NCI-H1092 treated with DMSO at 0.1 percent for 48 hours (cell line): Measurements from ENCODE around the gene CPXM2.
A peak's percentile ranks its signal among the peaks of the same experiment; 100 is the strongest.

Source experiments
- DNase-seq: peaks from one replicate; lab custom pipeline; 2025; lab: John Stamatoyannopoulos, UW

The CPXM2 gene

DNA sequence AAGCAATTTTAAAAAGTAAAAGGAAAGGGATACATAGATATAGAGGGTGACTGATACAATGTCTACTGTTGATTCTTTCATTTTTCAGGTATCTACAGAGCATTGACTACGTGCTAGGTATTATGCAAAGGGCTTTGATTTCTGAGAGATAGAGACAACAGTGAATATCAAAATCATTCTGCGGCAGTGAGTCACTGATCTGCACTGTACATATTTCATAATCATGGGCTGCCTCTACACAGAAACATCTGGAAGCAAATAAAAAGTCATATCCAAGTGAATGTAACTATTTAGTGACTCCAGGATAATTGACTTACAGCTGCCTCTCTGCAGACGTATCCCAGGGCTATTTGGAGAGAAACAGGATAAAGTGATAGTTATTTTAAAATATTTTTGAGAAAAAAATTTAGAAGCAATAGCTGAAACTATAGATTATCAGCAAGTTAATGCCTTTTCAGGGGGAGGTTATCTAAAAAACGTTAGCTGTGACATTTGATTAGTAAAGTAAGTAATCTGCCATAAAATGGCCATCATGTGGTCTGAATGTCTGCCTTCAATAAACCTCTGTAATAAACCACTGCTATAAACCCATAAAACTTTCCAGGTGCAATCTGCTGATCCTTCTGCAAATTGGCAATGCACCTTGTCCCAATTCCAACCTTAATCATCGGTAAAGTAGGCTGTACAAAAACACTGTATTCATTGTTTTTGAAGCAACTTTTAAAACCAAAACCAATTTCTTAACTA, 43.7 kb downstream of the CPXM2 start:
- DNase-seq, result peak; percentile 12

DNA sequence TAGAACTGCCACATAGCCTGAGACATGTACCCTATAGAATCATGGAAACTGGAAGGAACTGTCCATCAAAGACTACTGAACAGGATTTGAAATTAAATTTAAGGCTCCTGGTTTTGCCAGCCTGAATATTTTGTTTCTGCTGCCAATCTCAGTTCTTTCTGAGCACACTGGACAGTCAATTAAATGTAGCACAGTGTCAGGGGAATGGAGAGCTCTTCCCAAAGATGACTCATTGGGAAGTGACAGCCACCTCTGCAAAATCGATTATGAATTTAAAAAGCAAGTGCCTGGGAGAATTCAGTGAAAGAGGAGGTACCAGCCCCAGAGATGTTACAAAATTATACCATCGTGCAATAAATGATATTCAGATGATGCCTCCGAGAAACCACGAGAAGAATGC, 47.8 kb downstream of the CPXM2 start:
- no peak for DNase-seq

DNA sequence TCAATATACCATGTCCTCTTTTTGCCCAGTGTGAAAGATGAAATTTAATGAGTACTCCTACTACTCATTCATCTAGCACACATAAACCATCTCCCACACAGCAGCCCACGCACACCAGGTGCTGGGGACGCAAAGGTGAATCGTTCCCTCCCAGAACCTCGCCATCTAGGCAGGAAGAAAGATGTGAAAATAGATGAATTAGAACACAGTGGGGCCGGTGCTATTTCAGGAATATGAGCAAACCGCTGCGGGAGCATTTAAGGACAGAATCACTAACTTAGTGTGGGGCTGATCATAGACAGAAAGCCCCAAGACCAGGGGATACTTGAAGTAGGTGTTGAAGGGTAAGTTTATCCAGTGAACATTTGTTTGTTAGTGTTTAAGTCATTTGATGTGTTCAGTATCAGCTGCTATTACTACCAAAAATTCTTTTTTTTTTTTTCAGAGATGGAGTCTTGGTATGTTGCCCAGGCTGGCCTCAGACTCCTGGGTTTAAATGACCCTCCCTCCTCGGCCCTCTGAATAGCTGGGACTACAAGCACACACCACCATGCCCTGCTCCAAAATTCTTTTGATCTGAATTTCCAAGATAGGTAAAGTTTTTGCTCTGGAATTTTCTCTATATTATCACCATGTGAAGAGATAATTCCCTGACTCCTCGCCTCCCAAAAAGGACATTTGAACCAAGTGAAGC, 48.8 kb downstream of the CPXM2 start:
- no peak for DNase-seq

DNA sequence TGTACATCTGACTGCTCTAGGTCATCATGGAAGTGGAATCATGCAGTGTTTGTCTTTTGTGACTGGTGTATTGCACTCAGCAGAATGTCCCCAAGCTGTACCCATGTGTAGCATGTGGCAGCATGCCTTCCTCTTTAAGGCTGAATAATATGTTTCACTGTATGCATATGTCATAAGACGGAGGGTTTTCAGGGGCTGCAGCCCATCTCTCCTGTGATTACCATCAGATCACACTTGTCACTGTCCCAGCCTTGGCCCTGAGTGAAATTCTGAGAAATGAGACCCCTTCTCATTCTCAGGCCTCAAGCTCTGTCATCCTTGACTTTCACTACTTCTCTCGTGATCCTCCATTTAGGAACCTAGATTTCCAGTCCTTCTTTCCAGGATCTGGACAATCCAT, 50.0 kb downstream of the CPXM2 start:
- no peak for DNase-seq

DNA sequence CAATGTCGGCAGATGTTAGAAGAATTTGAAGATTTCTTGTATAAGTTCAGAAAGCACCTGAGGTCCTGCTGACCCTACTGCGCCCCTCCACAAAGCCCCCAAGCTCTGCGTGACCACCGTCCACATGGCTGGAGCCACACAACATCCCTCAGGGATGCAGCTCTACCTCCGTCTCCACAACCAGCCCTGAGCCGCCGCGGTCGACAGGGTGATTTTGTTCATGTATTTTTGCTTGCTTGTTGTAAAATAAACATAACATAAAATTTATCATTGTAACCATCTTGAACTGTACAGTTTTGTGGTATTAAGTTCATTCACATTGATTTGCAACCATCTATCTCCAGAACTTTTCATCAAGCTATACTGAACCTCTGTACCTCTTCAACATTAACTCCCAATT, 50.5 kb downstream of the CPXM2 start:
- DNase-seq, result no peak

DNA sequence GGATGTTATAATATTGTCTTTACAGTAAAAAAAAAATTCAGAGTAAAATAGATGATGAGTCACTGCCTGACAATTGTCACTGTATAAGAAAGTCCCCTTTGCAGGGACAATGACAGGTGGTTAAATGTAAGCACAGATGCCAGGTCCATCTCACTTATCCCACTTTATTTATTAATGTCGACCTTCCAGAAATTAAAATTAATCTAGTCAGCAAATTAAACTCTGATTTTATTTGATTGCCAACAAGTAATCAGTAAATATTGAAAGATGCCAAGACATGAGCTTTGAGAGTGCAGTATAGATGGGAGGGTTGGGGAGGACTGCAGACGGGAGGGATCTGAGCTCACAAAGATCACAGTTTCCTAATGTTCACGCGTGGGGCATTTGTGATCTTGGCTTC, 50.9 kb downstream of the CPXM2 start:
- no peak for DNase-seq

DNA sequence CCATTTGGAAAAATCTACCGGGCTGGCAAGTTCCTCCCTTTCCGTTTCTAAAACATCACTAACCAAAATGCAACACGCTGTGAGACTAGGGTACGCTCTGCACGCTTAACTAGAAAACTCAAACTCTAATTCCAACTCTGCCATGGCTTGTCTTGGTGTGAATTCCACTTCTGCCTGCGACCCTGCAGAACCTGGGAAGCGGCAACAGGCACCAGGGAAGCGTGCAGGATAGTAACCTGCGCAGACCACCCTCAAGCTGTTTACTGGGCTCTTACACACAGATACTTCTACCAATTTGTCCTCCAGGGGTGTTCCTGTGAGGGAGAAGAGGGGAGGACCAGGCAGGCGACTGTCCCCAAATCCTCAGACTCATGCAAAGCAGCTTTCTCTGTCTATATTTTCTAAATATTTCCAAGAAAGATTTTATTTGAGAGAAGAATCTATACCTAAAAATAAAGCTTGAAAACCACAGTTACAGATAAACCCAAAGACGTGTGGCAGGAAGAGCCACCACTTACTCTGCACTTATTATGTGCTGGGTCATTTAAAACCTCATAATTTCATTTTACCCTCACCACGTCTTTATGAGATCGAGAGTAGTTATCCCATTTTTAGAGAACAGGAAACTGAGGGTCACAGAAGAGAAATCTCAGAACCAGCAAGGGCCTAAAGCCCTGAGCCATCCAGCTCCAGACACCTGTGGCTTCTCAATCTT, 52.9 kb downstream of the CPXM2 start:
- no peak for DNase-seq

DNA sequence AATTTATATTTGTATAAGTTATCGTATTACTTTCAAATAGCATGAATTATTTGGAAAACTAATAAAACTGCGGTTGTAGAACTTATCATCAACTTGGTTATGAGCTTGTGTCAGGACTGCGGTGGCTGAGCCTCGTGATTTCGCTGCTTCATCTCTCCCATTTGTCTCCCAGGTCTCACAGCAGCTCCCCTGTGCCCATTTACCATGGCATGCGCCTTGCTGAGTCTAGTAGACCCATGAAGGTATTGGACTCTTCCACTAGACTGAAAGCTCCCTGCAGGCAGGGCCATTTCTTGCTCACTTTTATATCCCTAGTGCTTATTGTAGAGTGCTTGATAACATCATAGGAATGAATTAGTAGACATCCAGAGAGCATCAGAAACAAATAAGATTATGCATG, 53.9 kb downstream of the CPXM2 start:
- no peak for DNase-seq

DNA sequence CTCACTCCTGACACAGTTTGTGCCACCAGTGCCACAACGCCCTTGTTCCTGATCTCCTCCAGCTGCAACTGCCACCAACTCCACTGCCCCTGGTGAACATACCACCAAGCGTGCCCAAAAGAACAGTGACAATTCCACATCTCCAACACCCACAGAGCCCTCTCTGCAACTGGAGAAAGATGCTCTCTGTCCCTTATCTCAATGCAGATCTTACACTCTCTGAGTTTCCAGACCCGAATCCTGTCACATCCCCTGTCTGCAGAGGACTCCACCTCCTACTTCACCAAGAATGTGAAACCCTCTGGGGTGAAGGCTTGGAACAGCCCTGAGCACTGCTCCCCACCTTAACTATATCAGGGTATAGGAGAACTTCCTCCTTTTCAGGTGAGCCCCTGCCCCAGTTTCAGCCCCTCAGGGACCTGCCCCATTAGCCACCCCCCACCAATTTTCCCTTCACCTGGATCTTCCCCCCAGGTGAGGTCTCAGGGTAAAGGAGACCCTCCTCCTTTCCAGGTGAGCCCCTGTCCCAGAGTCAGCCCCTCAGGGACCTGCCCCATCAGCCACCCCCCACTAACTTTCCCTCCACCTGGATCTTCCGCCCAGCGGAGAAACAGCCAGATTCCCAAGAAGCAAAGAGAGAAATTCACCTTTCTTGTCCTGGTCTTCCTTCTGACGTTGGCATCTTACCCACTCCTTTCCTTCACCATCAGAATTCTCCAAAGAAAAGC, 55.0 kb downstream of the CPXM2 start:
- no peak for DNase-seq

DNA sequence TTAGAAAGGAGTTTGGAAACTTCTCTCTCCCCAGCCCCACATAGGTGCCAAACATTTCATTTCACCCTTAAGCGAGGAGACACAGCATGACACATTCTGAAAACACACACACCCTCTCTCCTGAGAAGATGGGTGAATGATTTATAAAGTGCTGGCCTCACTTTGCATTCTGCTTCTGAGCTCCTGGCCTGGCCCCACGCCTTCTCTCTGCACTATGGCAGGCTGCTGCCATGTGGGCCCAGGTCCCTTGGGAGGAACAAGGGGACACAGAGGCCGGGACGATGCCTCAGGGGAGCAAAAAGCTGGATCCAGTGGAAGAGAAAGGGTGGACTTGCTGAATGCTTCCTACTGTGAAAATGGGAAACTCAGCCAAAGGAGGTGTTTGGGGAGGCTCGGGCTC, 56.0 kb downstream of the CPXM2 start:
- no peak for DNase-seq

DNA sequence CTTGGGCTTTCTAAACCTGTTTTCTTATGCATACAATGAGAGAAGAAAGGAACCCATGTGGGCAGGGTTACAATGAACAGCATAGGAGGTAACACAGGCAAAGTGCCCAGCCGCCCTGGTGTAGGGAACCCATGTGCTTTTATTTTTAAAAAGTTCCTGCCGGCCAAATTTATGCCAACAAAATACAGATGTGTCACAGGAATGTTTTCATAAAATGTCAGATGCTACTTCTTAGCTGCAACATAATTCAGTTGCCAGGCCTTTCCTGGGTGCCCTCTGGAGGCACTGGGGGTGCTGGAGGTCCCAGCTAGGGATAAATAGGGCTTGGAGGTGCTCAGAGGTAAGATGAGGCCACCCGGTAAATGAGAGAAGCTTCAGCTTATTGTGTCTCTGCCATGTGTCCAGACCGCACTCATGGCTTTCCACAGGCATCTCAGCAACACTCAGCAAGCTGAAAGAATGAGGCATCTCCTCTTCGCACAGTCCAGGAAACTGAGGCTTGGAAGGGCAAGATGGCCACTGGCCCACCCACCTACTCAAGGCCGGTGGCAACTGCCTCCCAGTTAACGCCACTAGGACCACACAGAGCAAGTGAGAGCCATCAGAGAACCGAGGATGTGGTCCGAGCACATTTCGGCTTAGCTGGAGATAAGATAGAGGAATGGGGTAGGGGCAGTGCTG, 58.3 kb downstream of the CPXM2 start:
- DNase-seq, result no peak

DNA sequence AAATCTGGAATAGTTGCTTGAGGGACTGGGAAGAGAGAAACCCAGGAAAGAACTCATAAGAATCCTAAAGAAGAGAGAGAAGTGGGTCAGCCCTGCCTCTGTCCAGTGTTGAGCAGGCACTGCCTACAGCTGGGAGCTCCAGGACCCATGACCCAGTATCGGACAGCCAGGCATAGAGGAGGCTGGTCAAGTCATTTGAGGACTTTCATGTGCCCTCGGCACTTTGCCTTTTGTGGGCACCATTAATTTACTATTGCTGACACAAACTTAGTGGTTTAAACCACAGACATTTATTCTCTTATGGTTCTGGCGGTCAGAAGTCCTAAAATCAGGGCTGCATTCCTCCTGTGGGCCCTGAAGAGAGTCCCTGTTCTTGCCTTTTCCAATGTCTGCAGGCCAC, 60.3 kb downstream of the CPXM2 start:
- DNase-seq, result no peak

DNA sequence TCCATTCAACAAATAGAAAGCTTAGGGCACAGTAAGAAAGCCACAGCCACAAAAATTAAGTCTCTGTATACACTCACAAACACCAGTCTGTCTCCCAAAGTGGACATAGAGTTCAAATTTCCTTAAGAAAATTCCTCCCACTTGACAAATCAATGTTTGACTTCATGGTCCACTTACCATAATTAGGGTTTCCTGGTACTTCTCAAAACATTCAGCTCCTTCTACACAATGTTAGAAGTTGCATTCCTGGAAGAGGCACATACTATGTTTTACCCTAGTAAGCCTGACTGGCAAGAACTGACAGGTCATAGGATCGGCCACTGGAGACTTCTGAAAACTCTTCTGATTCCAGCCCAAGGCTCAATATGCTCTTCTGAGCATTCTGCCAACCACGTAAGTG, 70.5 kb downstream of the CPXM2 start:
- DNase-seq, result no peak

DNA sequence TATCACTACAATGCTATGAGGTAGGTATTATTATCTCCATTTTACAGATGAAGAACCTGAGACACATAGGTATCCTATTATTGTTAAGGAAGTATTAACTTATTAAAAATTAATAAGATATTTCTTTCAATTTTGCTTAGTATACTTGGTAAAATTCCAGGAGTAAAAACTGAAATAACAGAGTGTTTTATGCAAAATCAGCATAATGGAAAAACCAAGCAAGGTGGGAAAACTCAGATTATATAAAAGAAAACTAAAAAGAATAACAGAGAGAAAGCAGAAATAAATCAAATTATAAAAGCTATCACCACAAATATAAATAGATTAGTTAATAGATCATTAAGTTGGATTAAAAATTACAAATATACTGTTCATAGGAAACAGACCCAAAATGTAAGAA, 82.0 kb downstream of the CPXM2 start:
- no peak for DNase-seq

DNA sequence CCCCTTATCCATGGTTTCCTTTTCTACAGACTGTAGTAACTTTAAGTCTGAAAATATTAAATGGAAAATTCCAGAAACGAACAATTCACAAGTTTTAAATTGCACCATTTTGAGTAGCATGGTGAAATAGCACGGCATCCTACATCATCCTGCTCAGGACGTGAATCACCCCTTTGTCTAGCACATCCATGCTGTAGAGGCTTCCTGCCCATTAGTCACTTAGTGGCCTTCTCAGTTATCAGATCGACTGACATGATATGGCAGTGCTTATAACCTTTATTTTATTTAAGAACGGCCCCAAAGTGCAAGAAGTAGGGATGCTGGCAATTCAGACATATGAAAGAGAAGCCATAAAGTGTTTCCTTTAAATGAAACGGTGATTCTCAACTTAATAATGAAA, 82.7 kb downstream of the CPXM2 start:
- DNase-seq, result no peak

DNA sequence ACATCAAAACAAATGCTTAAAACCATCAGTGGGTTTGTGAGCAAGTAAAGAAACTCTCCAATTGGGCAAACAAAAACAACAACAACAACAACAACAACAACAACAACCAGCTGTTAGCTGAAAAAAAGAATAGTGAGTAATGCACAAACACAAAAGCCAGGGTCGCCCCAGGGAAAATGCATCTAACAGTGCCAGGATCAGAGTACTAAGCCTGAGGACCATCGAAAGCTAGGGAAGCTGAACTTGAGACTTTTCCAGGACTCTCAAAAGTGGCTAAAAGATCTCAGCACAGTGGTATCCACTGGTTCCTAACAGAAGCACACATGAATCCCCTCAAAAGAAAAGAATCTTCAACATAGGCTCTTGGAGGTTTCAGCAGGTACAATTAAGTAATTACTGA, 83.3 kb downstream of the CPXM2 start:
- no peak for DNase-seq

DNA sequence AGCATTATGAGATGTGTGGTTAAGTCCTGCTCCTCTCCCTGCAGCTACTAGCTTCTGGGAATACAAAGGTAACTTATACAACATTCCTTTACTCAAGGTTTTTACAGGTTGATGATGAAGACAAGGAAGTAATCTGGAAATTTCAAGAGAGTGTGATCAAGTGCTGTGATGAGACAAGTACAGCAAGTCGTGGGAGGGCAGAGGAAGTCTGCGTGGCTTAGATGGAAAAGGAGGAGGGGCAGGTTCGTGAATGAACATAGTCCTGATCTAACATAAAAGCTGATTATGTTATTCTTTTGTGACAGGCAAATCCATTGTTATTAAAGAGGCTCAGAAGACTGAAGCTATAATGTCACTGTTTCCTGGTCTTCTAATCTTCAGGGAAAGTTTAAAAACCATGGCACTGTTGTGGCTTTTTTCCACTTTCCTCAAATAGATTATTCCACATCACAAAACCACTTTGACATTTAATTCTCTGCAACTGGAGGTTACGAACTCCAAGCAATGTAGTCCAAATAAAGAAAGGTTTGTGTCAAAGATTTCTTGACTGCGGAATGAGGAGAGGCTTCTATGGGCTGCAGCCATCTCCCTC, 84.1 kb downstream of the CPXM2 start:
- DNase-seq, result no peak

DNA sequence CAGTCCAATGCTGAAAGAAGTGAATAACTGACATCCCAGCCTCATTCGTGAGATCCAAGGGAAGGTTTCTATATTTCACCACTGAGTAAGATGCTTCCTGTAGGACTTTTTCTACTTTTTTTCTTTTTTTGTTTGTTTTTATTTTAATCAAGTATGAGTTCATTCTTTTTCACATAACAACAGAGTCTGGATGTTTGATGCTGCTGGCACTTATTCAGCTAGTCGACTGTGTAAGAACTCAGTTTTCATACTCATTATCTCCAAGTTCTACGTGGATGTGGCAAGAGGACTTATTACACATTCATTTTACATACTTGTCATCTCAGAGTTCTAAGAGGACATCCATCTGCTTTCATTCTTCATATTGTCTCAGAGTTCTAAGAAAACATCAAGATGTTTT, 86.9 kb downstream of the CPXM2 start:
- DNase-seq, result no peak

DNA sequence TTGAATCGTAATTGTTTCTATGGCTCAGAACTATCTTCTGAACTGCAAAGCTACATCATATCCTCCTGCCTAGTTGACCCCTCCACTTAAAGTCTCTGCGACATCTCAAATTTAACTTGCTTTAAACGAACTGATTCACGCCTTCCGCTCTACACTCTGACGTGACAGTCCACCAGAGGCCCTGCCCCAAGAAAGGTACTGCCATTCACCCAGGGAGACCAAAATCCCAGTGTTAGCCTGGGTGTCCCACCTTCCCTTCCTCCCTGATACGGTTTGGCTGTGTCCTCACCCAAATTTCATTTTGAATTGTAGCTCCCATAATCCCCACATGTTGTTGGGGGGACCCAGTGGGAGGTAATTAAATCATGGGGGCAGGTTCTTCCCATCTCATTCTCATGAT, 90.8 kb downstream of the CPXM2 start:
- DNase-seq, result no peak

DNA sequence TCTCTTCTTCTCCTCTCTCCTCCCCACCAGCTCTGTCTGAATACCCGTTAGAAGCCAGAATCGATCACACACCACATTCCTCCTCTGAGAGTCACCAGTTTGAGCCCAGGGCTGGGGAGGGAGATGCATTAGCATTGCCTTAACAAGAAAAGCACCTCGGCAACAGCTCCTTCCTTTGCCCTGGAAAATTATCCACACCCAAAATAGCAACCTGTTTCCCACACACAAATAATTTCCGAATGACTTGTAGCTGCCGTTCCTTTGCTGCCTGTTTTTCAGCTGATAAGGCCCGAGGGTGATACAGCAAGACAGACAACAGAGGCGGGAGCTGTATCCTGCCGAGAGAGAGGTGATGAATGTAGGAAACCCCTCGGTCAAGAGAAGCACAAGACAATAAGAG, 91.3 kb downstream of the CPXM2 start:
- DNase-seq, result no peak

DNA sequence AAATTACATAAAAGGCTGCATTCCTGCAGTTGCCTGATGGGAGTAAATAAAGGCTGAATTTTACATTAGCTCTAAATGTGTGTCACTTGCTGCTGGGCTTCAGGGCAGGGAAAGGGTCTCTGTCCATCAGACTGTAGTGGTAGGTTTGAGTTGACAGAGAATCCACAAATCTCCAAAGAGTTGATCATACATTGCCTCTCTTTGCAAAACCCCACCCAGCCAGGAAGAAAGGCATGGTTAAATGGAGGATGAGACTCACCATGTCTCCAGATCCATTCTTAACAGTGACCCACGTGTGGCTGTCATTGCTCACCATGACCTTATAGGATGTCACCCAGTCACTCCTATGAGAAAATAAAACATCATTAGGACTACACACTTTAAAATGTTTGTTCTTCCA, 92.8 kb downstream of the CPXM2 start:
- no peak for DNase-seq

DNA sequence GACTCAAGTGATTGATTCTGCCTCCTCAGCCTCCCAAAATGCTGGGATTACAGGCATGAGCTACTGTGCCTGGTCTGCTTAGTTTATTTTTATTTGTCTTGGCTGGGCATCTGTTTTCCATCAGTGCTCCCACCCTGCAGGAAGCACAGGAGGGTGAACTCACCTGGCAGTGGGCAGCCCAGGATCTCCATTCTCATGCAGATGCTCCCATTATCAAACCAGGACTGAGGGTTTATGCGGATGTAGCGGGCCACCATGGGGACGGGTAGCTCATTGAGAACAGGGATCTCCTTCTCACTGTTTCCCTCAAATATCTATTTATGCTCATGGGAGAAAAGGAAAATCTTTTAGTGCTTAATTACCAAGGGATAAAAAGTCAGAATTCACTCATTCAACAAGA, 93.8 kb downstream of the CPXM2 start:
- no peak for DNase-seq
